ENCODE results near the gene CA5B. TPM values are rescaled to one million over a fixed set of nuclear protein-coding genes. Genes with fewer than 3 reads are reported as not detected.
"Not testable (repeated sequence)": the region's sequence is repeated elsewhere in the genome, so short reads cannot be mapped to it uniquely, and the experiment has no call there.

CA5B gene
- total RNA-seq, 5 donors from 2014 or later (not counting 1 experiment from before 2014, with no cell fraction given): 34.2 to 80.9 (median 44.6) TPM

DNA sequence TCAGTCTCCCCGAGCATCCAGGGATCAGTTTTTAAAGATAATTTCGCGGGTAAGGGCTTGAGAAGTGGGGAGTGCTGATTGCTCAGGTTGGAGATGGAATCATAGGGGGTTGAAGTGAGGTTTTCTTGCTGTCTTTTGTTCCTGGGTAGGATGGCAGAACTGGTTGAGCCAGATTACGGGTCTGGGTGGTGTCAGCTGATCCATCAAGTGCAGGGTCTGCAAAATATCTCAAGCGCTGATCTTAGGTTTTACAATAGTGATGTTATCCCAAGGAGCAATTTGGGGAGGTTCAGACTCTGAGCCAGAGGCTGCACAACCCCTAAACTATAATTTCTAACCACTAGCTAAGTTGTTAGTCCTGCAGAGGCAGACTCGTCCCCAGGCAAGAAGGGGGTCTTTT lies 8.6 kb downstream of the CA5B start:
- DNase-seq; ATAC-seq (replicated peaks in 1 of 4); H3K4me3 ChIP-seq (ENCODE audit: control insufficient read depth in 1 of 2, extremely low read depth in 1 of 2, low read length in 1 of 2); H3K27me3 Mint-ChIP-seq; H3K4me3 Mint-ChIP-seq; H3K27me3 ChIP-seq (replicated peaks in 1 of 2; ENCODE audit: control insufficient read depth in 2 of 2, extremely low read depth in 1 of 2, insufficient read depth in 2 of 2, low read length in 1 of 2); H3K27ac ChIP-seq (ENCODE audit: low read length); H3K9me3 ChIP-seq; H3K36me3 ChIP-seq (ENCODE audit: control insufficient read depth in 2 of 2, extremely low read depth in 1 of 2, insufficient read depth in 1 of 2, low read length in 1 of 2); H3K9me3 Mint-ChIP-seq: not testable (repeated sequence)
- peaks cover 23 to 47% of the 10 kb centered on the region in 2 experiments for H3K4me1 ChIP-seq (ENCODE audit: control insufficient read depth in 1 of 2, extremely low read depth in 1 of 2, insufficient read depth in 2 of 2, low read length in 2 of 2)
- WGBS (ENCODE audit: insufficient coverage): 95% methylated on average over 3 of the region's 6 CpGs
- CTCF ChIA-PET: interaction anchor here in 1 of 2 donors (0.6 kb wide), 2 partner anchors 10 to 1819 kb away, joined by 4 to 9 read pairs; no protein-coding TSS in a partner anchor
- Mint-ChIP-seq H3K27ac (peak overlapping the region; percentile 76 to 90), H3K36me3 (peaks cover 49% of the 10 kb centered on the region), H3K4me1 (peaks cover 87 to 92% (median 90%) of the 10 kb centered on the region in 3 donors)
- POLR2A ChIA-PET: interaction anchor here in 1 of 2 donors (2.1 kb wide), 1 partner anchor 8 kb away, joined by 15 read pairs; the partner anchor contains the start of gene CA5B

DNA sequence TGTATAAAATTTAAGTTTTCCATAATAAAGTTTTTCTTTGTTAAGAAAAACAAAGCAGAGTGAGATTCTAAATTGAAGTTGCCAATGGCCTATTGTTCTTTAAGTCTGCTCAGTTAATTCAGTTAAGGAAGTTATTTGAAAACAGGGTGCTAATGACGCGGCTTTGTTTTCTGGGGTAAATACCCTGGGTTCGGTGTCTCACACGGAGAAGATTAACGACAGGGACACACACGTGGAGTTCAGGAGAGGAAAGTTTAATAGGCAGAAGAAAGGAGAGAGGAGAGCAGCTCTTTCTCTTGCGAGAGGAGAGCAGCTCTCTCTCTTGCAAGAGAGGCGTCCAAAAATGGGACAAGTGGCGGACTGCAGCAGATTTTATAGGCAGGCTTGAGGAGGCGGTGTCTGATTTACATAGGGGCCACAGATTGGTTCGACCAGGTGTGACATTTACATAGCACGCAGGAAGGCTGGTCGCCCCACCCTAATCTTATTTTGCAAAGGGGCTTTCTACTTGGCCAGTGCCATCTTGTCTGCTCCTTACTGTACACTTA lies 9.6 kb downstream of the CA5B start:
- ATAC-seq (replicated peaks in 1 of 4): no peak
- H3K36me3 Mint-ChIP-seq: peaks cover 42% of the 10 kb centered on the region
- WGBS (ENCODE audit: insufficient coverage): 100% methylated on average over 2 of the region's 13 CpGs

DNA sequence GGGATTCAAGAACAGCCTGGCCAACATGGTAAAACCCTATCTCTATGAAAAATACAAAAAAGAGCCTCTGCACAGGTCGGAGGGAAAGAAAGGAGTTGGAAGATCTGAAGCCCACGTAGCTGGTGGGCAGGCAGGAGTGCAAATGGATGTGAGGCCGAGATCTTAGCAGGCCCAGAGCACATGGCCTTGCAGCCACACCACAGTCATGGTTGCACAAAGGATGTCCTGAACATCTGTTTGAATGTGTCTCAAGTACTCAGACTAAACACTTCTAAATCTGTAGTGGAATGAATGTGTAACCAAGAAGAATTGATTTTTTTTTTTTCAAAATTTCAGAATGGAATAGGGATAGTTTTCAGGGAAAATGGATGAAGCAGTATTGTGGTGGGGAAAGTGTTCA lies 10.8 kb downstream of the CA5B start:
- ChIA-PET CTCF (interaction anchor here in 1 of 2 donors (3.0 kb wide), 1 partner anchor 10 kb away, joined by 19 read pairs; the partner anchor contains the start of gene CA5B), POLR2A (interaction anchor here (2.7 to 3.1 kb wide), 2 partner anchors 10 kb away, joined by 32 to 48 read pairs; partner anchors contain the start of gene CA5B (in 2 of the 2))
- Histone ChIP-seq H3K9me3 (no peaks in the 10 kb centered on the region), H3K4me1 (ENCODE audit: control insufficient read depth in 1 of 2, extremely low read depth in 1 of 2, insufficient read depth in 2 of 2, low read length in 2 of 2) (peaks cover 34 to 56% of the 10 kb centered on the region in 2 experiments), H3K27me3 (replicated peaks in 1 of 2; ENCODE audit: control insufficient read depth in 2 of 2, extremely low read depth in 1 of 2, insufficient read depth in 2 of 2, low read length in 1 of 2) (no peaks in the 10 kb centered on the region), H3K4me3 (ENCODE audit: control insufficient read depth in 1 of 2, extremely low read depth in 1 of 2, low read length in 1 of 2) (no peak overlapping the region), H3K36me3 (ENCODE audit: control insufficient read depth in 2 of 2, extremely low read depth in 1 of 2, insufficient read depth in 1 of 2, low read length in 1 of 2) (peaks cover 0 to 2% of the 10 kb centered on the region in 2 donors), H3K27ac (ENCODE audit: low read length) (peak overlapping the region; percentile 100)
- H3K4me3 Mint-ChIP-seq: peak overlapping the region in 2 of 3 donors; percentile 17 to 60
- 40% methylated on average over 1 of the region's 3 CpGs for WGBS (ENCODE audit: insufficient coverage)
- no peaks in the 10 kb centered on the region for H3K27me3 Mint-ChIP-seq
- H3K27ac Mint-ChIP-seq: peak overlapping the region; percentile 98 to 99
- no peaks in the 10 kb centered on the region for H3K9me3 Mint-ChIP-seq
- no peak for DNase-seq
- peaks cover 87 to 90% (median 90%) of the 10 kb centered on the region in 3 donors for H3K4me1 Mint-ChIP-seq
- no peak for ATAC-seq (replicated peaks in 1 of 4)
- peaks cover 36% of the 10 kb centered on the region for H3K36me3 Mint-ChIP-seq

More for the DNA sequence above, 9.6 kb downstream of the CA5B start:
- Histone ChIP-seq H3K9me3 (no peaks in the 10 kb centered on the region), H3K4me1 (ENCODE audit: control insufficient read depth in 1 of 2, extremely low read depth in 1 of 2, insufficient read depth in 2 of 2, low read length in 2 of 2) (peaks cover 30 to 53% of the 10 kb centered on the region in 2 experiments), H3K36me3 (ENCODE audit: control insufficient read depth in 2 of 2, extremely low read depth in 1 of 2, insufficient read depth in 1 of 2, low read length in 1 of 2) (peaks cover 0 to 3% of the 10 kb centered on the region in 2 donors), H3K27me3 (replicated peaks in 1 of 2; ENCODE audit: control insufficient read depth in 2 of 2, extremely low read depth in 1 of 2, insufficient read depth in 2 of 2, low read length in 1 of 2) (no peaks in the 10 kb centered on the region), H3K27ac (ENCODE audit: low read length) (no peak overlapping the region), H3K4me3 (ENCODE audit: control insufficient read depth in 1 of 2, extremely low read depth in 1 of 2, low read length in 1 of 2) (no peak overlapping the region)
- Mint-ChIP-seq H3K27ac (peak overlapping the region; percentile 60 to 90), H3K4me3 (no peak overlapping the region), H3K4me1 (peaks cover 89 to 92% (median 90%) of the 10 kb centered on the region in 3 donors), H3K9me3 (no peaks in the 10 kb centered on the region), H3K27me3 (no peaks in the 10 kb centered on the region)
- POLR2A ChIA-PET: interaction anchor here in 1 of 2 donors (2.1 kb wide), 1 partner anchor 9 kb away, joined by 15 read pairs; the partner anchor contains the start of gene CA5B
- DNase-seq: no peak
- CTCF ChIA-PET: no interaction called here

DNA sequence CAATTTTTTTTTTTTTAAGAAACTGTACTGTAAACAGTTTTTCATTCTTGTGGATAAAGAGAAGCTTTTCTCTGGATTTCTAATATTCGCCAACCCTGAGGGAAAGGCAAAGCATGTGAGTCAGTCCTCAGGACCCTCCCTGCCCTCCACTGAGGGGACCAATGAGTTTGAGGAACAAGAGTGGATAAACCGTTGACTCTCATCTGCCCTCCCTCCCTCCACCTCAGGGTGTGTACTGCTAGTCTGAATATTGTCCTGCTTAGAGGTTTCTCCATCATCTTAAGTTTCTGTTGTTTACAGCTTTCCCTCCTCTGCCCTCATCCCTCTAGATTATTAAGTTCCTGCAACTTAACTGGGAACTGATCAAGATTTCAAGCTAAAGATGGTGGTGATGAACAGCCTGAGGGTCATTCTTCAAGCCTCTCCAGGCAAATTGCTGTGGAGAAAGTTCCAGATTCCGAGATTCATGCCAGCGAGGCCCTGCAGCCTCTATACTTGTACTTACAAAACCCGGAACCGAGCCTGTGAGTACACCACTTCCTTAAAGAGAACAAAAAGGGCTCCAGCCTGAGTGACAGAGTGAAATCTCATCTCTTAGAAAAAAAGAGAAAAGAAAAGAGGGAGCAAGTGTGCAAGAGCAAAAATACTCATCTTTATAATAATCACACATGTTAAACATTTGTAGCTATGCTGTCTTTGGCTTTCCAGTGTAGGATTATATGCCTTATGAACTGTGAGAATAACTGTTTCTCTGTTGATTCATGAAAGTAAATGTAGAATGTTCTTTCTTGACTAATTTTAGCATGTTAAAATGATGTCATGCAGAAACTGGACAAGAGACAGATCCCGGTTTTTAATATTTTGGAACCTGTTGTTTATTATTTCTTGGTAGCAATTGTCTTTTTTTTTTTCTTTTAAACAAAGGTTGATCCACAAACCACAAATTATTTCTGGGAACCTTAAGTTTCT lies 11.9 kb downstream of the CA5B start:
- no peaks in the 10 kb centered on the region for H3K27me3 Mint-ChIP-seq
- ChIA-PET POLR2A (interaction anchor here (0.6 to 3.1 kb wide), 8 partner anchors 9 to 1551 kb away, joined by 3 to 48 read pairs (median 3); partner anchors contain the start of gene CA5B (in 2 of the 2)), CTCF (interaction anchor here (0.9 to 3.0 kb wide), 4 partner anchors 8 to 223 kb away, joined by 3 to 19 read pairs (median 4); partner anchors contain the start of gene CA5B (in 1 of the 2))
- H3K27ac Mint-ChIP-seq: peak overlapping the region; percentile 98 to 99
- ATAC-seq (replicated peaks in 1 of 4): peak; percentile 52 to 77 (median 72)
- peak overlapping the region; percentile 60 to 74 (median 69) for H3K4me3 Mint-ChIP-seq
- Histone ChIP-seq H3K27me3 (replicated peaks in 1 of 2; ENCODE audit: control insufficient read depth in 2 of 2, extremely low read depth in 1 of 2, insufficient read depth in 2 of 2, low read length in 1 of 2) (no peaks in the 10 kb centered on the region), H3K4me3 (ENCODE audit: control insufficient read depth in 1 of 2, extremely low read depth in 1 of 2, low read length in 1 of 2) (peak overlapping the region in 1 of 2 donors; percentile 30), H3K27ac (ENCODE audit: low read length) (peak overlapping the region; percentile 100), H3K9me3 (no peaks in the 10 kb centered on the region), H3K36me3 (ENCODE audit: control insufficient read depth in 2 of 2, extremely low read depth in 1 of 2, insufficient read depth in 1 of 2, low read length in 1 of 2) (peaks cover 0 to 2% of the 10 kb centered on the region in 2 donors), H3K4me1 (ENCODE audit: control insufficient read depth in 1 of 2, extremely low read depth in 1 of 2, insufficient read depth in 2 of 2, low read length in 2 of 2) (peaks cover 41 to 51% of the 10 kb centered on the region in 2 experiments)
- H3K36me3 Mint-ChIP-seq: peaks cover 33% of the 10 kb centered on the region
- WGBS (ENCODE audit: insufficient coverage): no CpG with 5 or more reads among the region's 7 CpGs
- peaks cover 87 to 90% (median 88%) of the 10 kb centered on the region in 3 donors for H3K4me1 Mint-ChIP-seq
- H3K9me3 Mint-ChIP-seq: no peaks in the 10 kb centered on the region
- peak in 23 of 35 experiments; percentile 11 to 55 (median 22) for DNase-seq

DNA sequence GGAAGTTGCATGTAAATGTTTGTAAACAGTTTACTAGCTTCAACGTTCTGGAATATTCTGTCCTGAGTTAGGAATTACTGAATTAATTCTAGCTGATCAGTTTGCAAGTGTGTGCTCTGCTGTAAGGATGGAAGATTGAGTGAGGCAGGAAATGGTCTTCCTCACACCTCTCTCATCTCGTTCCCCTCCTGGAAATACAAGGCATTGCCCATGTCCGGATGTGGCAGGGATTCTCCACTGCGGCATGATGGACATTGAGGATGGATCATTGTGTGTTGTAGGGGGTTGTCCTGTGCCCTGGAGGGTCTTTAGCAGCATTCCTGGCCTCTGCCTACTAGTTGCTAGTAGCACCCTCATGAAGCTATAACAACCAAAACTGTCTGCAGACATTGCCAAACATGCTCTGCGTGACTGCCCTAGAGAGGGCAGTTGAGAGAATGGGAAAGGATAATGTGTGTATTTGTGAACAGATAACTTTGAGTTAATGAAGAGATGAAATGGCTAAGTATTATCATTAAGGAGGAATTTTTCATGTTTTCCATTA lies 12.6 kb downstream of the CA5B start:
- Mint-ChIP-seq H3K4me3 (peak overlapping the region; percentile 60 to 74 (median 69)), H3K9me3 (no peaks in the 10 kb centered on the region), H3K27me3 (no peaks in the 10 kb centered on the region), H3K4me1 (peaks cover 85 to 90% (median 86%) of the 10 kb centered on the region in 3 donors), H3K27ac (peak overlapping the region; percentile 98 to 99), H3K36me3 (peaks cover 33% of the 10 kb centered on the region)
- ChIA-PET CTCF (interaction anchor here (0.5 to 3.0 kb wide), 4 partner anchors 12 to 990 kb away, joined by 3 to 19 read pairs (median 4); partner anchors contain the start of gene CA5B (in 1 of the 2)), POLR2A (interaction anchor here (0.6 to 3.1 kb wide), 7 partner anchors 12 to 592 kb away, joined by 3 to 48 read pairs (median 5); partner anchors contain the start of gene CA5B (in 2 of the 2))
- no peaks in the 10 kb centered on the region for H3K9me3 ChIP-seq
- WGBS (ENCODE audit: insufficient coverage): no CpG with 5 or more reads among the region's 5 CpGs
- peak overlapping the region in 1 of 2 donors; percentile 1 for H3K4me3 ChIP-seq (ENCODE audit: control insufficient read depth in 1 of 2, extremely low read depth in 1 of 2, low read length in 1 of 2)
- DNase-seq (peak in 5 of 35 experiments; percentile 4 to 45 (median 11)), ATAC-seq (replicated peaks in 1 of 4) (peak; percentile 47 to 53 (median 49))
- H3K27me3 ChIP-seq (replicated peaks in 1 of 2; ENCODE audit: control insufficient read depth in 2 of 2, extremely low read depth in 1 of 2, insufficient read depth in 2 of 2, low read length in 1 of 2): no peaks in the 10 kb centered on the region
- H3K27ac ChIP-seq (ENCODE audit: low read length): peak overlapping the region; percentile 100
- peaks cover 0 to 2% of the 10 kb centered on the region in 2 donors for H3K36me3 ChIP-seq (ENCODE audit: control insufficient read depth in 2 of 2, extremely low read depth in 1 of 2, insufficient read depth in 1 of 2, low read length in 1 of 2)
- peaks cover 44 to 54% of the 10 kb centered on the region in 2 experiments for H3K4me1 ChIP-seq (ENCODE audit: control insufficient read depth in 1 of 2, extremely low read depth in 1 of 2, insufficient read depth in 2 of 2, low read length in 2 of 2)
